Activated naive CD4-positive, alpha-beta T cell treated with anti-CD3 and anti-CD28 coated beads, Interleukin-2, amount 50 U/mL, for 24 hours (primary cell): ENCODE data around the gene ATP6V1G1.
"Not testable (repeated sequence)": the region's sequence is repeated elsewhere in the genome, so short reads cannot be mapped to it uniquely, and the experiment has no call there.

Source experiments
- H3K27ac Mint-ChIP-seq: one replicate; pipeline ENCODE4 v1.8.0; 2021; ENCODE audit warnings: mild to moderate bottlenecking, mixed read lengths
- H3K27me3 Mint-ChIP-seq: one replicate; pipeline ENCODE4 v1.8.0; 2021; ENCODE audit warnings: mixed read lengths
- H3K36me3 Mint-ChIP-seq: one replicate; pipeline ENCODE4 v1.8.0; 2021; ENCODE audit warnings: mixed read lengths
- H3K4me1 Mint-ChIP-seq: one replicate; pipeline ENCODE4 v1.8.0; 2021; ENCODE audit warnings: mixed read lengths
- H3K4me3 Mint-ChIP-seq: one replicate; pipeline ENCODE4 v1.8.0; 2021; ENCODE audit warnings: mild to moderate bottlenecking, mixed read lengths
- H3K9me3 Mint-ChIP-seq: one replicate; pipeline ENCODE4 v1.8.0; 2021; ENCODE audit warnings: mixed read lengths

Gene ATP6V1G1

GRCh38 chr9:114565204-114565603, 22.4 kb upstream of the ATP6V1G1 start:
- no peak overlapping the region for H3K27ac Mint-ChIP-seq
- peaks cover 3% of the 10 kb centered on the region for H3K4me1 Mint-ChIP-seq
- H3K9me3 Mint-ChIP-seq, result no peaks in the 10 kb centered on the region
- H3K36me3 Mint-ChIP-seq, result no peaks in the 10 kb centered on the region
- H3K27me3 Mint-ChIP-seq, result peaks cover 3% of the 10 kb centered on the region
- no peak overlapping the region for H3K4me3 Mint-ChIP-seq

- no peaks in the 10 kb centered on the region for H3K27me3 Mint-ChIP-seq
- peaks cover 3% of the 10 kb centered on the region for H3K4me1 Mint-ChIP-seq
- no peak overlapping the region for H3K4me3 Mint-ChIP-seq
- no peaks in the 10 kb centered on the region for H3K36me3 Mint-ChIP-seq
- H3K9me3 Mint-ChIP-seq, result no peaks in the 10 kb centered on the region
- H3K27ac Mint-ChIP-seq, result no peak overlapping the region
Measured at GRCh38 chr9:114570742-114571141, 16.8 kb upstream of the ATP6V1G1 start.

GRCh38 chr9:114571391-114571790, 16.2 kb upstream of the ATP6V1G1 start:
- H3K27me3 Mint-ChIP-seq, result no peaks in the 10 kb centered on the region
- H3K4me3 Mint-ChIP-seq, result no peak overlapping the region
- no peaks in the 10 kb centered on the region for H3K9me3 Mint-ChIP-seq

GRCh38 chr9:114572199-114572598, 15.4 kb upstream of the ATP6V1G1 start:
- H3K27me3 Mint-ChIP-seq, result no peaks in the 10 kb centered on the region
- no peaks in the 10 kb centered on the region for H3K36me3 Mint-ChIP-seq
- no peaks in the 10 kb centered on the region for H3K9me3 Mint-ChIP-seq
- H3K27ac Mint-ChIP-seq, result no peak overlapping the region
- H3K4me3 Mint-ChIP-seq, result no peak overlapping the region
- H3K4me1 Mint-ChIP-seq, result no peaks in the 10 kb centered on the region

More at GRCh38 chr9:114571391-114571790, 16.2 kb upstream of the ATP6V1G1 start:
- Mint-ChIP-seq H3K4me1 (no peaks in the 10 kb centered on the region), H3K27ac (no peak overlapping the region), H3K36me3 (no peaks in the 10 kb centered on the region)

GRCh38 chr9:114574438-114574837, 13.1 kb upstream of the ATP6V1G1 start:
- no peak overlapping the region for H3K4me3 Mint-ChIP-seq
- H3K9me3 Mint-ChIP-seq, result no peaks in the 10 kb centered on the region
- no peaks in the 10 kb centered on the region for H3K36me3 Mint-ChIP-seq
- no peaks in the 10 kb centered on the region for H3K4me1 Mint-ChIP-seq
- no peaks in the 10 kb centered on the region for H3K27me3 Mint-ChIP-seq
- no peak overlapping the region for H3K27ac Mint-ChIP-seq

- not testable (repeated sequence) for H3K4me3 Mint-ChIP-seq, H3K4me1 Mint-ChIP-seq, H3K27me3 Mint-ChIP-seq, H3K36me3 Mint-ChIP-seq, H3K27ac Mint-ChIP-seq, H3K9me3 Mint-ChIP-seq
Measured at GRCh38 chr9:114576779-114577178, 10.8 kb upstream of the ATP6V1G1 start.

GRCh38 chr9:114578134-114578533, 9.4 kb upstream of the ATP6V1G1 start:
- H3K4me1 Mint-ChIP-seq, H3K27ac Mint-ChIP-seq, H3K9me3 Mint-ChIP-seq, H3K4me3 Mint-ChIP-seq, H3K36me3 Mint-ChIP-seq, H3K27me3 Mint-ChIP-seq: not testable (repeated sequence)

GRCh38 chr9:114580609-114581193, 6.9 kb upstream of the ATP6V1G1 start:
- H3K27me3 Mint-ChIP-seq, result no peaks in the 10 kb centered on the region
- H3K4me3 Mint-ChIP-seq, result no peak overlapping the region
- no peaks in the 10 kb centered on the region for H3K9me3 Mint-ChIP-seq
- no peaks in the 10 kb centered on the region for H3K4me1 Mint-ChIP-seq
- H3K27ac Mint-ChIP-seq, result no peak overlapping the region
- no peaks in the 10 kb centered on the region for H3K36me3 Mint-ChIP-seq

- H3K9me3 Mint-ChIP-seq, result no peaks in the 10 kb centered on the region
- no peaks in the 10 kb centered on the region for H3K27me3 Mint-ChIP-seq
- H3K36me3 Mint-ChIP-seq, result peaks cover 8% of the 10 kb centered on the region
- H3K4me1 Mint-ChIP-seq, result peaks cover 11% of the 10 kb centered on the region
- H3K27ac Mint-ChIP-seq, result no peak overlapping the region
- H3K4me3 Mint-ChIP-seq, result no peak overlapping the region
Measured at GRCh38 chr9:114583371-114584155, 4.0 kb upstream of the ATP6V1G1 start.

GRCh38 chr9:114588210-114588609, 641 bp downstream of the ATP6V1G1 start:
- peak overlapping the region; percentile 100 for H3K27ac Mint-ChIP-seq
- peaks cover 54% of the 10 kb centered on the region for H3K4me1 Mint-ChIP-seq
- H3K36me3 Mint-ChIP-seq, result peaks cover 12% of the 10 kb centered on the region
- peak overlapping the region; percentile 99 for H3K4me3 Mint-ChIP-seq
- H3K27me3 Mint-ChIP-seq, result no peaks in the 10 kb centered on the region
- H3K9me3 Mint-ChIP-seq, result no peaks in the 10 kb centered on the region

GRCh38 chr9:114588651-114589526, 1.3 kb downstream of the ATP6V1G1 start:
- no peaks in the 10 kb centered on the region for H3K9me3 Mint-ChIP-seq
- peaks cover 13% of the 10 kb centered on the region for H3K36me3 Mint-ChIP-seq
- peak overlapping the region; percentile 99 for H3K4me3 Mint-ChIP-seq
- H3K27ac Mint-ChIP-seq, result peak overlapping the region; percentile 100
- peaks cover 59% of the 10 kb centered on the region for H3K4me1 Mint-ChIP-seq
- no peaks in the 10 kb centered on the region for H3K27me3 Mint-ChIP-seq

GRCh38 chr9:114590328-114590727, 2.8 kb downstream of the ATP6V1G1 start:
- peaks cover 63% of the 10 kb centered on the region for H3K4me1 Mint-ChIP-seq
- H3K27me3 Mint-ChIP-seq, result no peaks in the 10 kb centered on the region
- peak overlapping the region; percentile 99 for H3K4me3 Mint-ChIP-seq
- peak overlapping the region; percentile 65 for H3K27ac Mint-ChIP-seq
- no peaks in the 10 kb centered on the region for H3K9me3 Mint-ChIP-seq
- peaks cover 20% of the 10 kb centered on the region for H3K36me3 Mint-ChIP-seq

GRCh38 chr9:114591291-114591787, 3.8 kb downstream of the ATP6V1G1 start:
- Mint-ChIP-seq H3K4me1 (peaks cover 70% of the 10 kb centered on the region), H3K4me3 (peak overlapping the region; percentile 83), H3K36me3 (peaks cover 25% of the 10 kb centered on the region), H3K27me3 (no peaks in the 10 kb centered on the region), H3K9me3 (no peaks in the 10 kb centered on the region), H3K27ac (peak overlapping the region; percentile 78)

- peaks cover 29% of the 10 kb centered on the region for H3K36me3 Mint-ChIP-seq
- peak overlapping the region; percentile 78 for H3K27ac Mint-ChIP-seq
- H3K4me3 Mint-ChIP-seq, result peak overlapping the region; percentile 83
- no peaks in the 10 kb centered on the region for H3K9me3 Mint-ChIP-seq
- H3K4me1 Mint-ChIP-seq, result peaks cover 74% of the 10 kb centered on the region
- H3K27me3 Mint-ChIP-seq, result no peaks in the 10 kb centered on the region
Measured at GRCh38 chr9:114591849-114592248, 4.3 kb downstream of the ATP6V1G1 start.

- H3K4me3 Mint-ChIP-seq, result peak overlapping the region; percentile 83
- peak overlapping the region; percentile 78 for H3K27ac Mint-ChIP-seq
- no peaks in the 10 kb centered on the region for H3K27me3 Mint-ChIP-seq
- no peaks in the 10 kb centered on the region for H3K9me3 Mint-ChIP-seq
- H3K4me1 Mint-ChIP-seq, result peaks cover 72% of the 10 kb centered on the region
- peaks cover 29% of the 10 kb centered on the region for H3K36me3 Mint-ChIP-seq
Measured at GRCh38 chr9:114592356-114592755, 4.8 kb downstream of the ATP6V1G1 start.
